ENCODE measurements around the gene PLXNA4.

The PLXNA4 gene

DNA sequence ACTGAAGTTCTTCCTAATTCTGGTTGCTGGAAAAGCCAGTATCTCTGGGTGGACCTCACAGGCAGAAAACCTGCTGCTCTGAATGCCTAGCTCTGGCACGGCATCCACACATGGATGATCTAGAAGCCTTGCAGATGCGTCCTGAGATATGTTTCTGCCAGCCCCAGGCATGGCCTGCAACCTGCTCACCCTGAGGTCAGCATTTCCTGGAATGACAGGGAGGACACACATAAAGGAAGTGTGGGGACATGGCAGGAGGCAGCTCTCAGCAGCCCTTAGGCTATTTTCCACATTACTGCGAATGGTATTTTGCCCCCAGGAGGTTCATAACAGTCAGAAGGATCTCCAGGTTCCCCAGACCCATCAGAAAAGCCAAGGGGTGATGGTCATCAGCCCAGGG, 23.2 kb downstream of the PLXNA4 start:
- TF ChIP-seq CTCF (IDR thresholded peaks at IDR 0.05; ENCODE audit: low read depth, low read length) = no peak
- no peak for DNase-seq (ENCODE audit: extremely low read depth, low read depth)

GRCh38 chr7:132551886-132552285, 24.4 kb downstream of the PLXNA4 start:
- no peak for TF ChIP-seq CTCF (IDR thresholded peaks at IDR 0.05; ENCODE audit: low read depth, low read length)
- no peak for DNase-seq (ENCODE audit: extremely low read depth, low read depth)

GRCh38 chr7:132551439-132551838, 24.8 kb downstream of the PLXNA4 start:
- TF ChIP-seq CTCF (IDR thresholded peaks at IDR 0.05; ENCODE audit: low read depth, low read length) = no peak
- no peak for DNase-seq (ENCODE audit: extremely low read depth, low read depth)

DNA sequence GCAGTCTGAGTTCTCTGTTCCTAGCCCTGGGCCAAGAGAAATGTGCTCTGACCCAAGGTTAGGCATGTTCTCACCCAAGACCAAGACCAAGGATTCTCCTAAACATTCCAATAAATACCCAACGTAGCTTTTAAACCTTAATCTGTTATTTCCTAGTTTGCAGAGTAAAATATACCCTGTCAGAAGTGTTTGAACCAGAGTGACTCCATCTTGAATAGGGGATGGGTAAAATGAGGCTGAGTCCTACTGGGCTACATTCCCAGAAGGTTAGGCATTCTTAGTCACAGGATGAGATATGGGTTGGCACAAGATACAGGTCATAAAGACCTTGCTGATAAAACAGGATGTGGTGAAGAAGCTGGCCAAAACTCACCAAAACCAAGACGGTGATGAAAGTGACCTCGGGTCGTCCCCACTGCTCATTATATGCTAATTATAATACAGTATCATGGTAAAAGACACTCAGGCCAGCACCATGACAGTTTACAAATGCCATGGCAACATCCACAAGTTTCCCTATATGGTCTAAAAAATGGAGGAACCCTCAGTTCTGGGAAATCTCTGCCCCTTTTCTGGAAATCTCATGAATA, 27.7 kb downstream of the PLXNA4 start:
- TF ChIP-seq CTCF (IDR thresholded peaks at IDR 0.05; ENCODE audit: low read depth, low read length) = no peak
- DNase-seq (ENCODE audit: extremely low read depth, low read depth) = peak; percentile 0

- TF ChIP-seq CTCF (IDR thresholded peaks at IDR 0.05; ENCODE audit: low read depth, low read length) = no peak
- DNase-seq (ENCODE audit: extremely low read depth, low read depth) = no peak
Measured at GRCh38 chr7:132547821-132548220, 28.4 kb downstream of the PLXNA4 start.

DNA sequence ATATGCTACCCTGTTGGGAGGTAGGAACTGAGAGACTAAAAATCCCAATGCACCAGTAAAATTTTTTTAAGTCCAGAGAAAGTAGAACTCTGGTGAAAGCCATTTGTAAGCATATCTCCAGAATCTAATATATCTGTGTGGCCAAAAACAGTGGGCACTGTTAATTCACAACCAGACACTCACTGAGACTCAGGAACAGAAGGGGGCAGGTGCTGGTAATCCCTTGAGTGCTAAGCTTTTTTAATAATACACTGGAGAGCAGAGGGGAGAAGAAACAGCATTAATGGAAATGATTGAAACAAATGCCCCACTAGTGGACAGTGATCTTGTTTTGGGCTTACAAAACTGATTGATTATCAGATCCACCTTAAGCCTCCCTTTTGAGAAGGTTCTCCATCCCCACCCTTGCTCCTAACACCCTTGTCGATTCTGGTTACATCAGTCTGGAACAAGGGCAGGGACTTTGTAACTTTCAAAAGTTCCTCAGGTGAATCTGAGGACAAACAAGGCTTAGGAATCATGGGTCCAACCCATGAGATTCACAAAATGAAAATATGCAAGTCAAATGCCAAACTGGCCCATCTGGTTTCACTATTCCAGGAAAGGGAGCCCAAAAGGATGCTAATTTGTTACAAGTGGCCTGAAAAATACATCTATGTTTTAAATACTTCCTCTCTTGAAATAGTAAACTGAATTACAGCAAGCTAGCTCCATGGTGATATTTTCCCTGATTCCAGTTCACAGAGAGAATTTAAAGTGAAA, 29.7 kb downstream of the PLXNA4 start:
- TF ChIP-seq CTCF (IDR thresholded peaks at IDR 0.05; ENCODE audit: low read depth, low read length) = no peak
- DNase-seq (ENCODE audit: extremely low read depth, low read depth) = no peak

- TF ChIP-seq CTCF (IDR thresholded peaks at IDR 0.05; ENCODE audit: low read depth, low read length) = no peak
- no peak for DNase-seq (ENCODE audit: extremely low read depth, low read depth)
Measured at GRCh38 chr7:132545756-132546155, 30.5 kb downstream of the PLXNA4 start.
